ENCODE results near the gene NOL8.

Gene NOL8

GRCh38 chr9:92298036-92298435, 27.1 kb downstream of the NOL8 start:
- H3K36me3 ChIP-seq (replicated peaks; ENCODE audit: insufficient read depth, low read length) = peaks cover 33% of the 10 kb centered on the region; the same call in 1 of the 2 replicates
- H3K9ac ChIP-seq (ENCODE audit: low read length) = peak overlapping the region; percentile 7; the same call in 1 of the 2 replicates
- peaks cover 44% of the 10 kb centered on the region for H3K79me2 ChIP-seq (ENCODE audit: low read length)
- DNase-seq = no peak
- no peak for TF ChIP-seq CTCF (IDR thresholded peaks at IDR 0.05; ENCODE audit: low read length)
- no peak for TF ChIP-seq EZH2phosphoT487 (IDR thresholded peaks at IDR 0.05; ENCODE audit: low read length)
- TF ChIP-seq EZH2 (optimal IDR thresholded peaks at IDR 0.05; ENCODE audit: low read depth, low read length) = no peak
- peaks cover 22% of the 10 kb centered on the region for H3K4me1 ChIP-seq (ENCODE audit: low read length)
- no peak overlapping the region for H2AFZ ChIP-seq (ENCODE audit: low read length)
- peak overlapping the region; percentile 62 for H3K4me2 ChIP-seq (ENCODE audit: low read depth, low read length)
- no peaks in the 10 kb centered on the region for H3K27me3 ChIP-seq (replicated peaks; ENCODE audit: insufficient read depth, low read length)
- no peaks in the 10 kb centered on the region for H3K9me2 ChIP-seq (replicated peaks; ENCODE audit: insufficient read depth, low read length)
- no peaks in the 10 kb centered on the region for H3K9me3 ChIP-seq (replicated peaks; ENCODE audit: insufficient read depth, low read length)
- peaks cover 39% of the 10 kb centered on the region for H3F3A ChIP-seq (ENCODE audit: insufficient read depth, low read length)
- peak overlapping the region; percentile 50; the same call in 1 of the 2 replicates for H3K27ac ChIP-seq (ENCODE audit: low read length)
- no peaks in the 10 kb centered on the region for H4K20me1 ChIP-seq (ENCODE audit: insufficient read depth, low read length)
- peak overlapping the region; percentile 33 for H3K4me3 ChIP-seq (ENCODE audit: low read length)

GRCh38 chr9:92297611-92298010, 27.5 kb downstream of the NOL8 start:
- H3K36me3 ChIP-seq (replicated peaks; ENCODE audit: insufficient read depth, low read length) = peaks cover 33% of the 10 kb centered on the region; the same call in 1 of the 2 replicates
- H3K9me2 ChIP-seq (replicated peaks; ENCODE audit: insufficient read depth, low read length) = no peaks in the 10 kb centered on the region
- peak; percentile 72 for DNase-seq
- H3K9me3 ChIP-seq (replicated peaks; ENCODE audit: insufficient read depth, low read length) = no peaks in the 10 kb centered on the region
- TF ChIP-seq CTCF (IDR thresholded peaks at IDR 0.05; ENCODE audit: low read length) (no peak), EZH2phosphoT487 (IDR thresholded peaks at IDR 0.05; ENCODE audit: low read length) (no peak), EZH2 (optimal IDR thresholded peaks at IDR 0.05; ENCODE audit: low read depth, low read length) (no peak)
- H3K4me2 ChIP-seq (ENCODE audit: low read depth, low read length) = peak overlapping the region; percentile 62
- peak overlapping the region; percentile 7; the same call in 1 of the 2 replicates for H3K9ac ChIP-seq (ENCODE audit: low read length)
- H3K79me2 ChIP-seq (ENCODE audit: low read length) = peaks cover 48% of the 10 kb centered on the region
- no peaks in the 10 kb centered on the region for H4K20me1 ChIP-seq (ENCODE audit: insufficient read depth, low read length)
- H3F3A ChIP-seq (ENCODE audit: insufficient read depth, low read length) = peaks cover 39% of the 10 kb centered on the region
- no peak overlapping the region for H2AFZ ChIP-seq (ENCODE audit: low read length)
- H3K27me3 ChIP-seq (replicated peaks; ENCODE audit: insufficient read depth, low read length) = no peaks in the 10 kb centered on the region
- H3K4me1 ChIP-seq (ENCODE audit: low read length) = peaks cover 22% of the 10 kb centered on the region
- H3K4me3 ChIP-seq (ENCODE audit: low read length) = peak overlapping the region; percentile 33
- peak overlapping the region; percentile 50; the same call in 1 of the 2 replicates for H3K27ac ChIP-seq (ENCODE audit: low read length)

- no peaks in the 10 kb centered on the region for H3K9me2 ChIP-seq (replicated peaks; ENCODE audit: insufficient read depth, low read length)
- H3K9me3 ChIP-seq (replicated peaks; ENCODE audit: insufficient read depth, low read length) = no peaks in the 10 kb centered on the region
- H3K36me3 ChIP-seq (replicated peaks; ENCODE audit: insufficient read depth, low read length) = peaks cover 24% of the 10 kb centered on the region; the same call in 1 of the 2 replicates
- no peaks in the 10 kb centered on the region for H4K20me1 ChIP-seq (ENCODE audit: insufficient read depth, low read length)
- peaks cover 26% of the 10 kb centered on the region for H3K4me1 ChIP-seq (ENCODE audit: low read length)
- DNase-seq = no peak
- TF ChIP-seq EZH2 (optimal IDR thresholded peaks at IDR 0.05; ENCODE audit: low read depth, low read length) = no peak
- no peak for TF ChIP-seq CTCF (IDR thresholded peaks at IDR 0.05; ENCODE audit: low read length)
- TF ChIP-seq EZH2phosphoT487 (IDR thresholded peaks at IDR 0.05; ENCODE audit: low read length) = no peak
- peaks cover 39% of the 10 kb centered on the region for H3F3A ChIP-seq (ENCODE audit: insufficient read depth, low read length)
- no peak overlapping the region for H3K4me3 ChIP-seq (ENCODE audit: low read length)
- H3K27me3 ChIP-seq (replicated peaks; ENCODE audit: insufficient read depth, low read length) = no peaks in the 10 kb centered on the region
- H3K79me2 ChIP-seq (ENCODE audit: low read length) = peaks cover 62% of the 10 kb centered on the region
- no peak overlapping the region for H3K9ac ChIP-seq (ENCODE audit: low read length)
- no peak overlapping the region for H3K4me2 ChIP-seq (ENCODE audit: low read depth, low read length)
- H2AFZ ChIP-seq (ENCODE audit: low read length) = no peak overlapping the region
- H3K27ac ChIP-seq (ENCODE audit: low read length) = no peak overlapping the region
Measured at GRCh38 chr9:92295827-92296258, 29.3 kb downstream of the NOL8 start.
